Measurements from ENCODE around the gene DNAJC6. TPM values are rescaled to one million over a fixed set of nuclear protein-coding genes. Genes with fewer than 3 reads are reported as not detected.

DNAJC6 gene
- total and polyA plus RNA-seq, 2 of the 13 experiments (the other 11 are each of a cell fraction or from before 2014, with no cell fraction given): 1.0 to 1.6 TPM

DNA sequence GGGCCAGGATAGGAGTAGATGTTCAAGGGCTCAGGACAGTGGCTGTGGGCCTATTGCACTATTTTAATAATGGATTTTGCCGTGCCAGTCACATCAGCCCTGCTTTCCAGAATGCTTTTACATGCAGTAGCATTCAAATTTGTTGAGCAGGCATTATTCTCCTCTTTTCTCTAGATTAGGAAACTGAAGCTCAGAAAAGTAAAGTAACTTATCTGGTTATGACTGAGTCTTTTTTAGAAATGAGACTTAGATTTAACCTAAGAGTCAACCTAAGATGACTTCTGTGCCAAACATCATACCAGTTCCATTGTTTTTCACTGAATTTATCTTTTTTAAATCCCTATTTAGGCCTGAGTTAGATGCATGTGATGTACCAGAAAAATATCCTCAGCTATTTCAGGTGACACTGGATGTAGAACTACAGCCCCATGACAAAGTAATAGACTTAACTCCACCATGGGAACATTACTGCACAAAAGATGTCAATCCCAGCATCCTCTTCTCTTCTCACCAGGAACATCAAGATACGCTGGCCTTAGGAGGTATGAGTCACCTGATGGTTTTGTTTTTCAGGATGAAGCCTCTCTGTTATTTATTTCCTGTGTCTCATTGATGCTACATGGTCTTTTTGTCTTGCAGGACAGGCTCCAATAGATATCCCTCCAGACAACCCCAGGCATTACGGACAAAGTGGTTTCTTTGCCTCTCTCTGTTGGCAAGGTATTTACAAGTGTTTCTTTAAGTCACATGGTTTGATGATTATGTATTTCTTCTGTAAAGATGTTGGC is 79.8 kb downstream of the DNAJC6 start:
- 86% methylated on average over 3 of the region's 3 CpGs for WGBS (ENCODE audit: low lambda C conversion rate)
- no peaks in the 10 kb centered on the region for H3K36me3 ChIP-seq (replicated peaks in 1 of 2; ENCODE audit: control insufficient read depth in 1 of 2, insufficient read depth in 2 of 2, low read length in 2 of 2)
- H2AFZ ChIP-seq (ENCODE audit: low read length): no peak overlapping the region
- POLR2A ChIA-PET: no interaction called here
- no peaks in the 10 kb centered on the region for H3K79me2 ChIP-seq (ENCODE audit: insufficient read depth, low read length)
- no peak overlapping the region for H3K4me3 ChIP-seq (replicated peaks in 1 of 3; ENCODE audit: insufficient read depth in 1 of 3, low read depth in 2 of 3, low read length in 3 of 3)
- ATAC-seq (no peak), DNase-seq (ENCODE audit: low spot score) (no peak), FAIRE-seq (no peak)
- H3K27ac ChIP-seq (ENCODE audit: extremely low read length, insufficient read depth, low read length): no peak overlapping the region
- TF ChIP-seq ZNF160 (CRISPR knock-in tag; IDR thresholded peaks at IDR 0.05) (no peak), MAFK (conservative IDR thresholded peaks at IDR 0.05 in 1 of 2, IDR thresholded peaks at IDR 0.05 in 1 of 2; ENCODE audit: low read length in 2 of 2) (peak in 1 of 2 experiments; percentile 40; a peak in 2 of 4 replicates)
- TF ChIP-seq, protein P1, sequence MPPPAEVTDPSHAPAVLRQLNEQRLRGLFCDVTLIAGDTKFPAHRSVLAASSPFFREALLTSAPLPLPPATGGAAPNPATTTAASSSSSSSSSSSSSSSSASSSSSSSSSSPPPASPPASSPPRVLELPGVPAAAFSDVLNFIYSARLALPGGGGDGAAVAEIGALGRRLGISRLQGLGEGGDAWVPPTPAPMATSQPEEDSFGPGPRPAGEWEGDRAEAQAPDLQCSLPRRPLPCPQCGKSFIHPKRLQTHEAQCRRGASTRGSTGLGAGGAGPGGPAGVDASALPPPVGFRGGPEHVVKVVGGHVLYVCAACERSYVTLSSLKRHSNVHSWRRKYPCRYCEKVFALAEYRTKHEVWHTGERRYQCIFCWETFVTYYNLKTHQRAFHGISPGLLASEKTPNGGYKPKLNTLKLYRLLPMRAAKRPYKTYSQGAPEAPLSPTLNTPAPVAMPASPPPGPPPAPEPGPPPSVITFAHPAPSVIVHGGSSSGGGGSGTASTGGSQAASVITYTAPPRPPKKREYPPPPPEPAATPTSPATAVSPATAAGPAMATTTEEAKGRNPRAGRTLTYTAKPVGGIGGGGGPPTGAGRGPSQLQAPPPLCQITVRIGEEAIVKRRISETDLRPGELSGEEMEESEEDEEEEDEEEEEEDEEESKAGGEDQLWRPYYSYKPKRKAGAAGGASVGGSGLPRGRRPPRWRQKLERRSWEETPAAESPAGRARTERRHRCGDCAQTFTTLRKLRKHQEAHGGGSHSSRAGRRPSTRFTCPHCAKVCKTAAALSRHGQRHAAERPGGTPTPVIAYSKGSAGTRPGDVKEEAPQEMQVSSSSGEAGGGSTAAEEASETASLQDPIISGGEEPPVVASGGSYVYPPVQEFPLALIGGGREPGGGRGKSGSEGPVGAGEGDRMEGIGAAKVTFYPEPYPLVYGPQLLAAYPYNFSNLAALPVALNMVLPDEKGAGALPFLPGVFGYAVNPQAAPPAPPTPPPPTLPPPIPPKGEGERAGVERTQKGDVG (CRISPR knock-in tag; IDR thresholded peaks at IDR 0.05; ENCODE audit: borderline replicate concordance): no peak
- intact Hi-C loops (cut with micrococcal nuclease; ENCODE audit: unreplicated experiment) (no loop called here), in situ Hi-C loops (cut with HindIII; ENCODE audit: extremely low pct_ligation_motif_present, low pct_unique_long_range_greater_than_20kb) (no loop called here)
- BruUV-seq (replicated peaks): no TSS peak
- no peaks in the 10 kb centered on the region for H4K20me1 ChIP-seq (ENCODE audit: insufficient read depth, low read length)
- no peak overlapping the region for H3K9ac ChIP-seq (ENCODE audit: insufficient read depth, low read depth, low read length)
- no peaks in the 10 kb centered on the region for H3K27me3 ChIP-seq (ENCODE audit: control insufficient read depth in 1 of 2, insufficient read depth in 2 of 2, low read length in 2 of 2)
- no peak overlapping the region for H3K4me2 ChIP-seq (ENCODE audit: low read depth, low read length)
- CTCF ChIA-PET (ENCODE audit: low intra/inter-chr PET ratio, low total read pairs): no interaction called here
- H3K9me3 ChIP-seq (ENCODE audit: low read length): no peaks in the 10 kb centered on the region
- H3K4me1 ChIP-seq (ENCODE audit: insufficient read depth, low read length): peaks cover 12% of the 10 kb centered on the region; the same call in 1 of the 2 replicates

DNA sequence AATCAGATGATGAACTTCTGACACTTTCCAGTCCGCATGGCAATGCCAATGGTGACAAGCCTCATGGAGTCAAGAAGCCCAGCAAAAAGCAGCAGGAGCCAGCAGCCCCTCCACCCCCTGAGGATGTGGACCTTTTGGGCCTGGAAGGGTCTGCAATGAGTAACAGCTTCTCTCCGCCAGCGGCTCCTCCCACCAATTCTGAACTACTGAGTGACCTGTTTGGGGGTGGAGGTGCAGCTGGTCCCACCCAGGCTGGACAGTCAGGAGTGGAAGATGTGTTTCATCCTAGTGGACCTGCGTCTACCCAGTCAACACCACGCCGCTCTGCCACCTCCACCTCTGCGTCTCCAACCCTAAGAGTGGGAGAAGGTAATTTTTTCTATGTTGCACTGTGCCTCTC is 83.2 kb downstream of the DNAJC6 start:
- Histone ChIP-seq H3K4me3 (replicated peaks in 1 of 3; ENCODE audit: insufficient read depth in 1 of 3, low read depth in 2 of 3, low read length in 3 of 3) (no peak overlapping the region), H4K20me1 (ENCODE audit: insufficient read depth, low read length) (no peaks in the 10 kb centered on the region), H3K79me2 (ENCODE audit: insufficient read depth, low read length) (no peaks in the 10 kb centered on the region), H3K4me2 (ENCODE audit: low read depth, low read length) (no peak overlapping the region), H3K27ac (ENCODE audit: extremely low read length, insufficient read depth, low read length) (no peak overlapping the region), H3K4me1 (ENCODE audit: insufficient read depth, low read length) (peaks cover 12% of the 10 kb centered on the region; the same call in 1 of the 2 replicates), H3K36me3 (replicated peaks in 1 of 2; ENCODE audit: control insufficient read depth in 1 of 2, insufficient read depth in 2 of 2, low read length in 2 of 2) (no peaks in the 10 kb centered on the region), H2AFZ (ENCODE audit: low read length) (no peak overlapping the region), H3K27me3 (ENCODE audit: control insufficient read depth in 1 of 2, insufficient read depth in 2 of 2, low read length in 2 of 2) (no peaks in the 10 kb centered on the region), H3K9me3 (ENCODE audit: low read length) (no peaks in the 10 kb centered on the region), H3K9ac (ENCODE audit: insufficient read depth, low read depth, low read length) (no peak overlapping the region)
- no TSS peak for BruUV-seq (replicated peaks)
- FAIRE-seq (no peak), DNase-seq (ENCODE audit: low spot score) (no peak), ATAC-seq (no peak)
- CTCF ChIA-PET (ENCODE audit: low intra/inter-chr PET ratio, low total read pairs): no interaction called here
- WGBS (ENCODE audit: low lambda C conversion rate): 100% methylated on average over 5 of the region's 7 CpGs
- in situ Hi-C loops (cut with HindIII; ENCODE audit: extremely low pct_ligation_motif_present, low pct_unique_long_range_greater_than_20kb) (no loop called here), intact Hi-C loops (cut with micrococcal nuclease; ENCODE audit: unreplicated experiment) (no loop called here)
- POLR2A ChIA-PET: no interaction called here
- TF ChIP-seq FOXK1 (CRISPR knock-in tag; IDR thresholded peaks at IDR 0.05; ENCODE audit: borderline replicate concordance, low read depth) (no peak), ZNF44 (CRISPR knock-in tag; IDR thresholded peaks at IDR 0.05) (no peak), ZNF225 (CRISPR knock-in tag; IDR thresholded peaks at IDR 0.05) (no peak)
- TF ChIP-seq, protein P2, sequence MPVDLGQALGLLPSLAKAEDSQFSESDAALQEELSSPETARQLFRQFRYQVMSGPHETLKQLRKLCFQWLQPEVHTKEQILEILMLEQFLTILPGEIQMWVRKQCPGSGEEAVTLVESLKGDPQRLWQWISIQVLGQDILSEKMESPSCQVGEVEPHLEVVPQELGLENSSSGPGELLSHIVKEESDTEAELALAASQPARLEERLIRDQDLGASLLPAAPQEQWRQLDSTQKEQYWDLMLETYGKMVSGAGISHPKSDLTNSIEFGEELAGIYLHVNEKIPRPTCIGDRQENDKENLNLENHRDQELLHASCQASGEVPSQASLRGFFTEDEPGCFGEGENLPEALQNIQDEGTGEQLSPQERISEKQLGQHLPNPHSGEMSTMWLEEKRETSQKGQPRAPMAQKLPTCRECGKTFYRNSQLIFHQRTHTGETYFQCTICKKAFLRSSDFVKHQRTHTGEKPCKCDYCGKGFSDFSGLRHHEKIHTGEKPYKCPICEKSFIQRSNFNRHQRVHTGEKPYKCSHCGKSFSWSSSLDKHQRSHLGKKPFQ (CRISPR knock-in tag; IDR thresholded peaks at IDR 0.05; ENCODE audit: insufficient replicate concordance): no peak
- TF ChIP-seq, protein P3, sequence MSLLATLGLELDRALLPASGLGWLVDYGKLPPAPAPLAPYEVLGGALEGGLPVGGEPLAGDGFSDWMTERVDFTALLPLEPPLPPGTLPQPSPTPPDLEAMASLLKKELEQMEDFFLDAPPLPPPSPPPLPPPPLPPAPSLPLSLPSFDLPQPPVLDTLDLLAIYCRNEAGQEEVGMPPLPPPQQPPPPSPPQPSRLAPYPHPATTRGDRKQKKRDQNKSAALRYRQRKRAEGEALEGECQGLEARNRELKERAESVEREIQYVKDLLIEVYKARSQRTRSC (CRISPR knock-in tag; IDR thresholded peaks at IDR 0.05; ENCODE audit: low read depth): no peak
- TF ChIP-seq, protein P4, sequence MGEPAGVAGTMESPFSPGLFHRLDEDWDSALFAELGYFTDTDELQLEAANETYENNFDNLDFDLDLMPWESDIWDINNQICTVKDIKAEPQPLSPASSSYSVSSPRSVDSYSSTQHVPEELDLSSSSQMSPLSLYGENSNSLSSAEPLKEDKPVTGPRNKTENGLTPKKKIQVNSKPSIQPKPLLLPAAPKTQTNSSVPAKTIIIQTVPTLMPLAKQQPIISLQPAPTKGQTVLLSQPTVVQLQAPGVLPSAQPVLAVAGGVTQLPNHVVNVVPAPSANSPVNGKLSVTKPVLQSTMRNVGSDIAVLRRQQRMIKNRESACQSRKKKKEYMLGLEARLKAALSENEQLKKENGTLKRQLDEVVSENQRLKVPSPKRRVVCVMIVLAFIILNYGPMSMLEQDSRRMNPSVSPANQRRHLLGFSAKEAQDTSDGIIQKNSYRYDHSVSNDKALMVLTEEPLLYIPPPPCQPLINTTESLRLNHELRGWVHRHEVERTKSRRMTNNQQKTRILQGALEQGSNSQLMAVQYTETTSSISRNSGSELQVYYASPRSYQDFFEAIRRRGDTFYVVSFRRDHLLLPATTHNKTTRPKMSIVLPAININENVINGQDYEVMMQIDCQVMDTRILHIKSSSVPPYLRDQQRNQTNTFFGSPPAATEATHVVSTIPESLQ (CRISPR knock-in tag; conservative IDR thresholded peaks at IDR 0.05): no peak
